Measurements from ENCODE around the gene AGO4.
"Not testable (repeated sequence)": the region's sequence is repeated elsewhere in the genome, so short reads cannot be mapped to it uniquely, and the experiment has no call there.

The AGO4 gene

DNA sequence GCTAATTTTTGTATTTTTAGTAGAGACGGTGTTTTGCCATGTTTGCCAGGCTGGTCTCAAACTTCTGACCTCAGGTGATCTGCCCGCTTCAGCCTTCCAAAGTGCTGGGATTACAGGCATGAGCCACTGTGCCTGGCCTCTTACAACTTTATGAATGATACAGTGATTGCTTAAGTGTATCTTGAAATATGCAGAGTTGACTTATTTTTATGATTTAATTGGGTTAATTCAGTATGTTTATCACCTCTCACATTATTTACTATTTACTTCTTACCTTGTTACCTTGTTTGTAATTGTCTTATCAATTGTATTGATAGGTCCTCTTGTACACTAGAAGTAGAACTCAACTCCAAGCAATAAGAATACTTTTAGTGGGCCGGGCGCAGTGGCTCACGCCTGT, 4.9 kb downstream of the AGO4 start:
- not testable (repeated sequence) for DNase-seq

DNA sequence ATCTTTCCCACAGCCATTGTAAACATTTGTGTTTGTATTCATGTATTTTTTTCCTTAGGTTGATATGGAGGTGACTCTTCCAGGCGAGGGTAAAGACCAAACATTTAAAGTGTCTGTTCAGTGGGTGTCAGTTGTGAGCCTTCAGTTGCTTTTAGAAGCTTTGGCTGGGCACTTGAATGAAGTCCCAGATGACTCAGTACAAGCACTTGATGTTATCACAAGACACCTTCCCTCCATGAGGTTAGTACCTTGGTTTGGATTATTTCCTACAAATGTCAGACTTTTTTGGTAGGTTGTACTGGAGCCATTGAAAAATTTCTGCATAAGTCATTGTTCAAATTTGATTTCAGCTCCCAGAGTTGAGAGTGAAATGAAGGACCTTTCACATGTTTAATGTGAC, 17.4 kb downstream of the AGO4 start:
- DNase-seq, result no peak

GRCh38 chr1:35832276-35832905, 24.6 kb downstream of the AGO4 start:
- DNase-seq, result no peak

- DNase-seq, result no peak
Observed at GRCh38 chr1:35833395-35833794, 25.6 kb downstream of the AGO4 start.

DNA sequence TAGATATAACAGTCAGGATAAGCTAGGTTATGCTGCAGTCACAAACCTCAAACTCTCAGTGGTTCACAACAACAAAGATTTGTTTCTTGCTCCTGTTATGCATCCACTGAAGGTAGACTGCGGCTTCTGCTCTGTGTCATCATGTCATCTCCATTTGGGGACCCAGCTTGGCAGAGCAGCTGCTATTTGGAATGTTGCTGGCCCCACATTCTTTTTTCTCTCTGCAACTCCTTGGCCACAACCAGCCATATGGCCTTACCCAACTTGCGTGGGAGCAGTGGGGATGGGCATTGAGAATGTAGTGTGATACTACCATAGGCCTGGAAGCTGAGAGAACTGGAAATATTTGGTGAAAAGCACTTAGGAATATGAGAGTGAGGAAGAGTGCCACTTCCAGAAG, 26.4 kb downstream of the AGO4 start:
- no peak for DNase-seq

- DNase-seq, result no peak
Observed at GRCh38 chr1:35835398-35835797, 27.6 kb downstream of the AGO4 start.

DNA sequence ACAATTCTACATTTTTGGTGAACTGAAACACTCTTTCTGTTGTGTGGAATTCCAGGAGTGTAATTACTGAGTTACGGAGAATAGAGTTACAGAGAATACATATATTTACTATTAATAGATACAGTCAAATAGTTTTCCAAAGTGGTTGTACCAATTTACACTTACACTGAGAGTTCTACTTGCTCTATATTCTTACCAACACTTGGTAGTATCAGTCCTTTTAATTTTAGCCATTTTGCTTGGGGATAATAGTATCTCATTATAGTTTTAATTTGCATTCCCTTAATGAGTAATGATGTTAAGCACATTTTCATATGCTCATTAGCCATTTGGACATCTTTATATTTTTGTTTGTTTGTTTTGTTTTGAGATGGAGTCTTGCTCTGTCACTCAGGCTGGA, 28.9 kb downstream of the AGO4 start:
- no peak for DNase-seq

GRCh38 chr1:35838693-35839245, 31.0 kb downstream of the AGO4 start:
- no peak for DNase-seq

DNA sequence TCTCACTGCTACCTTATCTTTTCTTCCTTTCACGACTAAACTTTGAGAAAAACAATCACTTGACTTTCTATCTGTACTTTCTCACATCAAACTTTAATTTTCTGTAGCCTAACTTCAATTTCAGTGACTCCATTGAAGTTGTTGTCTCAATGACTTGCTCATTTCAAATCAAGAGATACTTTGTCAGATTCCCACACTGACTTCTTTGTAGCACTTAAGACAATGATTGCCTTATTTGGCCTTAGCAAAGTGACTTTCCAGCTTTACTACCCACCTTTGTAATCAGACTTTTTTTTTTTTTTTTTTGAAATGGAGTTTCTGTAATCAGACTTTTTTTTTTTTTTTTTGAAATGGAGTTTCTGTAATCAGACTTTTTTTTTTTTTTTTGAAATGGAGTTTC, 37.0 kb downstream of the AGO4 start:
- no peak for DNase-seq

DNA sequence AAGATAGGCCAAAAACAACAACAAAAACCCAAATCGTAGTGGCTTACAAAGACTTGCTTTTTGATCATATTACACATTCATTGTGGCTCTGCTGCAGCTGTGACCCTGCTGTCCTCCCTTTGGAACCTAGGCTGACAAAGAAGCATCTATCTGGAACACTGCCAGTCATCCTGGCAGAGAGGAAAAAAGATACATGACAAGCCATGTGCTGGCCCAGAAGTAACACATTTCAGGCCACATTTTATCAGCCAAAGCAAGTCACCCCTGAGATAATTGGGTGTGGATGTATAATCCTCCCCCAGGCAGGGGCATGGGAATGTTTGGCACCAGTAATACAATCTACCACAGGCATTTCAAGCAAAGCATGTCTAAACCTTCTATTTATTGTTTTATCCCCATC, 38.0 kb downstream of the AGO4 start:
- DNase-seq, result no peak

GRCh38 chr1:35847935-35848565, 40.2 kb downstream of the AGO4 start:
- DNase-seq, result no peak

- DNase-seq, result no peak
Observed at GRCh38 chr1:35850051-35850450, 42.2 kb downstream of the AGO4 start.

GRCh38 chr1:35850716-35851115, 42.9 kb downstream of the AGO4 start:
- DNase-seq, result no peak

DNA sequence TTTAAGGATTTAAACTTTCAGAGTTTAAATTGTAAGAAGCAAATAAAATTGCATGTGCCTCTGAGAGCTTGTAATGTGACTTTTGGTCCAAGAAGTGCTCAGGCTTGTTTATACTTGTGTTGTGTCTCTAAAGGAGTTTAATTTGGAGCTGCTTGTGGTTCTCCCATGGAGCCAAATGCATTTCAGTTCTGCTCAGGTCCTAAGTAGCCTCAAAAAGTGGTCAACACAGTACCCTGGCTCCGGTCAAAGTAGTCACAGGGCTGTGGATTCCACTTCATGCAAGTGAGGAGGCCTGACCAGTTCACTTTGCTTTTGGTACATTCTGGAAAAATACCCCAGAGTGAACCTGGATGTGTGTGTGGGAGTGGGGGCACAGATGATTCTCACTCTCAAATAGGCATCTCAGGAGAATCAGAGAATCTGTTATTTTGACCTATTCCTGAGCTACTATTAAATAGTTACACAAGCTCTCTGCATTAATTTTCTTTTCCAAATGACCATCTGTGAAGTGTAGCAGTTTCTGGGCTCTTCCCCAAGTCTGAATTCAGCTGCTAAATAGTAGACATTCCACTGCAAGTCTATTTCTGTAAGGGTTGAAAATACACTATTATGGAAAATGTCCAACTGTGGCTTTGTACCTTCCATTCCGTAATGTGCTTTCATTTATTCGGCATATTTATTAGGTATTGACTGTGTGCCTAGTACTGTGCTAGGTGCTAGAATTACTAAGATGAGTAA, 43.5 kb downstream of the AGO4 start:
- DNase-seq, result no peak

- no peak for DNase-seq
Observed at GRCh38 chr1:35852241-35852640, 44.4 kb downstream of the AGO4 start.

GRCh38 chr1:35854989-35855700, 47.3 kb downstream of the AGO4 start:
- DNase-seq, result no peak

DNA sequence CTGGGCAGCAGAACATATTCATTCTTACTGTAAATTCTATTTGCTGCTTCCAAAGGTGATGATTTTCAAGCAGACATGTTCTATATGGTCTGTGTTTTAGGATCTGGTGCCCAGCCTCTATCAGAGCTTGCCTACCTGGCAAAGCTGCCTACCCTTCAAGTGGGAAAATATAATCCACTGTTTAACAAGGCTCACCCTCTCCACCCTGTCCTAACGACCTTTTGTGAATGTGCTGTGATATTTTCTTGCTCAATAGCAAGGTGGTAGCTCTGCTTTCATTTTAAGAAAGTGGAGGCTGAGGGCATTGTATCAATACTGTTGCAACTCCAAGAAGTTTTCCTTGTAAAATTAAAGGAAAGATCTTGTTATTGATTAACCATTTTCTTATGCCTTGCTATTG, 49.1 kb downstream of the AGO4 start:
- no peak for DNase-seq

DNA sequence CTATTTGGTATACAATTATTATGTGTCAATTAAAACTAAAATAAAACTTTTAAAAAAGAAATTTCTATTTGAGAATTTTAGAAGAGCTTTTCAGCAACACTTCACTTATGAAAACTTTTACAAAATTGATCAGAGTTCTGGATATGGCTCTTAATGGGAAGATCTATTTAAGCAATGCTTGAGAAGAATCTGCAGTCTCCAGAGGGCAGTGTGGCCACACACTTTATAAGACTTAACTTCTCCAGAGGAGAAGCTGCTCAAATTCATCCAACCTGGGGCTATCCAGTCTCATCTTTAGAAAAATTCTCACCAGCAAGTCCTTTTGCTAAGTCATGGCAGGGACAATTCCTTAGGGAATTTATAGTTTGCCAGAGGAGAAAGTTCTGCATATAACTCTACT, 50.0 kb downstream of the AGO4 start:
- no peak for DNase-seq

DNA sequence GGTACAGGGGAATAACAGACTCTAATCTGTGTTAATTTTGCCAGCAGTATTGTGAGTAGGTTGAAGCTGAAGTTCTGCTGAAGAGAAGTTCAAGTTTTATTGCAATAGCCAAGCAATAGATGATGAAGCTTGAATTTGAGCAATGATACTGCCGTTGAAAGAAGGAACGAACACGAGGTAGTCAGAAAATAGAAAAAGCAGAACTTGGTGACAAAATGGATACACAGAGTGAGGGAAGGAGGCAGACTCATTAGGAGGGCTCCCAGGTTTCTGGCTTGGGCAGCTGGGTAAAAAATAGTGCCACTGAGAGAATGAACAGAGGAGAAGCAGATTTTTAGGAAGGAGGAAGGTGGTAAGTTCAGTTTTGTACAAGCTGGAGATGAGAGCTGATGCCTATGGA, 52.9 kb downstream of the AGO4 start:
- no peak for DNase-seq

GRCh38 chr1:35863136-35863535, 55.3 kb downstream of the AGO4 start:
- DNase-seq, result no peak

- no peak for DNase-seq
Observed at GRCh38 chr1:35863881-35864625, 56.2 kb downstream of the AGO4 start.

DNA sequence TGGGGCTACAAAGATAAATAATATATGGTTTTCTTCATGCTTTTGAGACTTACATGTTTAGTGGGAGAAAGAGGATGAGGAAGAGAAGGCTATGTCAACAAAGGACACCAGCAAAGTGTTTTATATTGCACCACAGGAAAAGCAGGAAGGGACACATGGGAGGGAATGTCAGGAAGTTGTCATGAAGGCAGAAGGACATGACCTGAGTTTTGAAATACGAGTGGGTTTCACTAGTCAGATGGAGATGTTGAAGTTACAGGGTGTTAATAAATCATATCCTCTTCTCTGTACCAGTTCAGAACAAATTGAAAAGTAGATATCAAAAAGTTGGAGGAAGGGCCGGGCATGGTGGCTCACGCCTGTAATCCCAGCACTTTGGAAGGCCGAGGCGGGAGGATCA, 57.0 kb downstream of the AGO4 start:
- no peak for DNase-seq

- DNase-seq, result no peak
Observed at GRCh38 chr1:35866991-35867390, 59.2 kb downstream of the AGO4 start.
